GM08714 (cell line): ENCODE measurements around the gene SMAD6.

ENCODE experiments used
- H3K4me3 ChIP-seq: fragments of 200-500 bp; sonication (Bioruptor generic); 2 replicates; pipeline ENCODE4 v1.5.1; 2014; ENCODE audit warnings: mild to moderate bottlenecking, low read length, inconsistent platforms
- ZNF274 ChIP-seq: IDR thresholded peaks from 2 replicates; pipeline ENCODE4 v1.6.1; 2012; ENCODE audit warnings: mild to moderate bottlenecking, low read depth, low read length

SMAD6 gene

GRCh38 chr15:66829551-66830121 is 127.6 kb downstream of the SMAD6 start:
- no peak for TF ChIP-seq ZNF274

GRCh38 chr15:66830358-66830757 is 128.3 kb downstream of the SMAD6 start:
- no peak for TF ChIP-seq ZNF274
- no peak overlapping the region for H3K4me3 ChIP-seq

More at GRCh38 chr15:66829551-66830121, 127.6 kb downstream of the SMAD6 start:
- H3K4me3 ChIP-seq: no peak overlapping the region

GRCh38 chr15:66830823-66831222 is 128.8 kb downstream of the SMAD6 start:
- H3K4me3 ChIP-seq: no peak overlapping the region
- TF ChIP-seq ZNF274: no peak

- no peak for TF ChIP-seq ZNF274
- H3K4me3 ChIP-seq: no peak overlapping the region
Measured at GRCh38 chr15:66831289-66831688, 129.3 kb downstream of the SMAD6 start.

- TF ChIP-seq ZNF274: no peak
- no peak overlapping the region for H3K4me3 ChIP-seq
Measured at GRCh38 chr15:66831801-66832390, 129.9 kb downstream of the SMAD6 start.
